GM21367 (cell line): ENCODE data around the gene GALM.
"Not testable (repeated sequence)": the region's sequence is repeated elsewhere in the genome, so short reads cannot be mapped to it uniquely, and the experiment has no call there.

Experiments used
- ATAC-seq: cut with Tn5 transposase; IDR thresholded peaks from one replicate; pipeline ENCODE4 v1.9.1; 2021; ENCODE audit not compliant: unreplicated experiment

The GALM gene

DNA sequence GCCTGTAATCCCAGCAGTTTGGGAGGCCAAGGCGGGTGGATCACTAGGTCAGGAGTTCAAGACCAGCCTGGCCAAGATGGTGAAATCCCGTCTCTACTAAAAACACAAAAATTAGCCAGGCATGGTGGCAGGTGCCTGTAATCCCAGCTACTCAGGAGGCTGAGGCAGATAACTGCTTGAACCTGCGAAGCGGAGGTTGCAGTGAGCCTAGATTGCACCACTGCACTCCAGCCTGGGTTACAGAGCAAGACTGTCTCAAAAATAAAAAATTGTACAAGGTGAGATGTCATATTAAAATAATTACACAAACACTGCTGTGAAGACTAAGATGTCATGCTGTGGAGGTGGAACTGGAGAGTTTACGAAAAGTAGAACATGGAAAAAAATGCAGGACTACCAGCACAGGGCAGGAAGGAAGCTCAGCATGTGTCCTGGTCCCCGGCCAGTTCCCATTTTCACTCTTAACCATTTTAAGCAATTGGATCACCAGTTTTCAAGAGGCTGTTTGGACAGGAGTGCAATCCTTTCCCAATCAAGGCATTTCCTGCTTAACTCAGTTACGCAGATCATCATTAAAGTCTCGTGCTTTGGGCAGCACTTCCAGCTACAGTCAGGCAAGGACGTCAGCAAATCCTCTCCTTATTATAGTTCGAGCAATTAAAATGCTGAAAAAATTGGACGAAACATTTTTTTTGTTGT is 71.2 kb downstream of the GALM start:
- not testable (repeated sequence) for ATAC-seq

DNA sequence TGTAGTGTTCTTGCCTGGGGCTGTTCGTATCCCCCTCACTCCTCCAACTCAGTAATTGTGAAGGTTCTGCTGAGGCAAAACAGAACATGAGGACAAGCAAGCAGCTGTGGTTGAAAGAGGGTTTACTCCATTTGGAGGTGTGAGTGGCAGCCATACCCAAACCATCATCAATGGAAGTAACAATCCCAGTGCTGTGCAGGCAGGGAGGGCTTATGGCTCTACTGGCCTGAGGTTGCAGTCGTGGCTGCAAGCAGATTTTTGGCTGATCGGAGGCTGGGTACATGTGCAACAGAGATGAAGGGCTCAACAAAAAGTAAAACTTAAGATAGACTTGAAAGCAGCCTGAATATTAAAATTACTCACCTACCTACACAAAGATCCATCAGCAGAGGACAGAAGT is 72.0 kb downstream of the GALM start:
- no peak for ATAC-seq

DNA sequence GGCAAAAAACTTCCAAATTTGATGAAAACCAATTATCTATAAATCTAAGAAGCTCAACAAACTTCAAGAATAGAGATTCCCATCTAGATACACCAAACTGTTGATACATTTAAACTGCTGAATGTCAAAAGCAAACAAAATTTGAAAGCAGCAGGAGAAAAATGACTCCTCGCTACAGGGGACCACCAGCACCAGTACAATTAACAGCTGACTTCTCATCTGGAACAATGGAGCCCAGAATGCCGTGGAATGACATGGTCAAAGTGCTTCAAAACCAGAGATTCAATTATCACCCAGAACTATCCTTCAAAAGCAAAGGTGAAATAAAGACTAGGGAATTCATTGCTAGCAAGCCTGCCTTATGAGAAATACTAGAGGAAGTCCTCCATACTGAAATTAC is 73.6 kb downstream of the GALM start:
- ATAC-seq = no peak

DNA sequence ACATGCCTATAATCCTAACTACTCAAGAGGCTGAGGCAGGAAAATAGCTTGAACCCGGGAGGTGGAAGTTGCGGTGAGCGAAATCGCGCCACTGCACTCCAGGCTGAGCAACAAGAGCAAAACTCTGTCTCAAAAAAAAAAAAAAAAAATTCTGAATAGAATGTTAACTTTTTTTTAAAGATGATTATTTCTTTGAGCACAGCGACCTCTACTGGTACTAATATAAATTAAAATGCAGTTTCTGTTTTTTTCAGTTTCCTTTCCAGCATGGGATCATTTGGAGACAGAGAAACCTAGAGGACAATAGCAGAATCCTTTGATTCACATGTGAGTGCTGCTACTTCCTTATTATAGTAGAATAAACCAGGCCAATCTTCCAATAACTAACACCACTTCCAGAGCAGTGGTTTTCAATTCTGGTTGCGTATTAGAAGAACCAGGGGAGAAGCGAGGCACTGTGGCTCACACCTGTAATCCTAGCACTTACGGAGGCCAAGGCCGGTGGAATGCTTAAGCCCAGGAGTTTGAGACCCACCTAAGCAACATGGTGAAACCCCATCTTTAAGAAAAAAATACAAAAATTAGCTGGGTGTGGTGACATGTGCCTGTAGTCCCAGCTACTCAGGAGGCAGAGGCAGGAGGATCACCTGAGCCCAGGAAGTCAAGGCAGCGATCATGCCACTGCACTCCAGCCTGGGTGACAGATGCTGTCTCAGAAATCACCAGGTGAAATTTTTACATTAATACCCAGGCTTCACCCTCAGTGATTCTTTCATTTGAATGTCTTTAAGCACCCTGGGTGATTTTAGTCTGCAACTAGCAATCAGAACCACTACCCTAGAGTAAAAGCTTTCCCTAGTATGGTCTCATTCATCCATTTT is 75.2 kb downstream of the GALM start:
- no peak for ATAC-seq

DNA sequence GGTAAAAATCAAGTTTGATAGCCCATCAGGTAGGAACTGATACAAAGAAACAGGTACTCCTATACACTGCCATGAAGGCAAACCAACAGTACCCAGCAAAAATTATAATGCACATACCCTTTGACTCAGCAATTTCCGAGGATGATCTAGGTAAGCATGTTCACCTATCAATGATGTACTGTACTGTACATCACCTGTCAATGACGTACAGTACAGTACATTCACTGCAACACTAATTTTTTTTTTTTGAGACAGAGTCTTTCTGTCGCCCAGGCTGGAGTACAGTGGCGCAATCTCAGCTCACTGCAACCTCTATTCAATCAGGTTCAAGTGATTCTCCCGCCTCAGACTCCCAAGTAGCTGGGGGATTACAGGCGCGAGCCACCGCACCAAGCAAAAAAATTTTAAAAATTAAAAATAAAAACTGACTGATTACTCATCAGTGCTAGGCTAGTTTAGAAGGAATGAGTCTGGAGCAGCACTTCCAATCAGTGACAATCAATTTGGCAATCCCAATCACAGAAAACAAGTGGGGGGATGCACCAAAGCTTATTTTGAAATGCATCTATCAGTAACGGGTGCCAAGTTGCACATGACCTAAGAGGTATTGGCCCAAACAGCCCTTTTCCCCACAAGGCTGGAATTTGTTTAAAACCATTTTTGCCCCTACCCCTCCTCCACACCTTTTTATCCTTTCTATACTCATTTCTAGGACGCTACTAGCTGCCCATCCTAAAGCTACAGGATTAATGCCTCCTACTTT is 77.1 kb downstream of the GALM start:
- ATAC-seq = no peak

DNA sequence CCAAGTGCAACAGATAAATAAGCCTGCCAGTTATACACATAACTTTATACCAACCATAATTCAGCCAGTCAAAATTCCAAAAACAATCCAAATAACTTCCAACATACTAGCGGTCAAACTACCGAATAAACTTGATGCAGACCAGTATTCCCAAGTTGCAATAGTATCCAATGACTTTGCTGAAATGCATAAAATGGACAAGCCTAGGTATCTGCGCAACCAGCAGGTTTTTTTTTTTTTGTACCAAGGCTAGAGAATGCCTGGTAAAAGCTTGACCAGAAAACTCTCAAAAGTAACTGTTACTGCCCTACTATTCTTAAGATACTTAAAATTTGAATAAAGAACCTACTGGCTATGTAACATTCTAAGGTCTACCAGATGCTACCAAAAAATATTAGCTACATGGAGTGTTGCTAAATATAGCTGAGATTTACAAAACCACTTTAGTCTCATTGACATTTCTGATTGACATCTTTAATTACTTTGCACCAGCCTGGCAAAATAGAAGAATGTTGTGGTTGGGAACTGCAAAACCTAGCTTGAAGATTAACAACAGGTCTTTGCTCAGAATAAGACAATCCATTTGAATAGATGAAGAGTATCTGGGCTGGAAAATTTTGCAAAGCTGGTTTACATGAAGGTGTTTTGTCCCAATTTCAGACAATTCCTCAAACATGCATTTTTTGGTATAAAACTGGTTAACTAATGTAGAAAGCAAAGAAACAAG is 77.9 kb downstream of the GALM start:
- ATAC-seq = no peak

DNA sequence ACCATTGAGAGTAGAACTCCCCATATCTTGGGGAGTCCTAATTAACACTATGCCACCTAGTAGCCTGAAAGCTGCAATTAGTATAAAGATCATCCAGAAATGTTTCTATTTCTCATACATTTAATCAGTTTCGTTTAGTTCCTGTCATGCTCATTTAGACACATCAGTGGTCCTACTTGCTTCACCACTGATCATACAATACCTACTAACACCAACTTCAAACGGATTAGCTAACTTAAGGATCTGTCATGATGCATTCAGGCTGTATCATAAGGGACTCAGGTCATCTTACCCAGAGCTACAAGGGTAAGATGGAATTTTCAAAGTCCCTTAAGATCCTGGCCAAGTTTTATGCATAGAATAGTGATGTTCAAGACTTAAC is 78.5 kb downstream of the GALM start:
- no peak for ATAC-seq

DNA sequence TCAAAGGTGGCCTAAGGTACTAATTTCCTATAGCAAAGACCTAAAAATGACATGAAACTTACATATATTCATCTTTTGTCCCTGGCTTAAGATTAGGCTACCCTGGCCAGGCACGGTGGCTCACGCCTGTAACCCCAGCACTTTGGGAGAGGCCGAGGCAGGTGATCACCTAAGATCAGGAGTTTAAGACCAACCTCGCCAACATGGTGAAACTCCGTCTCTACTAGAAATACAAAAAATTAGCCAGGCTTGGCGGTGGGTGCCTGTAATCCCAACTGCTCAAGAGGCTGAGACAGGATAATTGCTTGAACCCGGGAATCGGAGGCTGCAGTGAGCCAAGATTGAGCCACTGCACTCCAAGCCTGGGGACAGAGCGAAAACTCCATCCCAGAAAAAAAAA is 79.4 kb downstream of the GALM start:
- no peak for ATAC-seq

DNA sequence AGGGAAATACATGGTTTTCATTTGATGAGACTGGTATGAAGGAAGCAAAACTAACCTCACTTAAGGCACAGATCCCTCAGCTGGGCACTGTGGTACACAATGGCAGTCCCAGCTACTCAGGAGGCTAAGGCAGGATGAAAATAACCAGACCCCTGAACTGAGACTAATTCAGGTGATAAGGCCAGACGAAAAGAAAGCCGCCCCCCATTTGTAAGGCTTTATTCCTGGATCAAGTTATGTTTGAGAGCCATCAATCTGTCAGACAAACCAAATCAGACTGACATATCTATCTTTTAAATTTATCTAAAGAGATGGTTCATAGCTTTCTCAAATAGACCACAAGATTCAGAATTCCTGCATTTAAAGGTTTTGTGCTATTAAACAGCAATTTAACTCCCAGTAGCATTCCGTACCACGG is 81.1 kb downstream of the GALM start:
- ATAC-seq = no peak

DNA sequence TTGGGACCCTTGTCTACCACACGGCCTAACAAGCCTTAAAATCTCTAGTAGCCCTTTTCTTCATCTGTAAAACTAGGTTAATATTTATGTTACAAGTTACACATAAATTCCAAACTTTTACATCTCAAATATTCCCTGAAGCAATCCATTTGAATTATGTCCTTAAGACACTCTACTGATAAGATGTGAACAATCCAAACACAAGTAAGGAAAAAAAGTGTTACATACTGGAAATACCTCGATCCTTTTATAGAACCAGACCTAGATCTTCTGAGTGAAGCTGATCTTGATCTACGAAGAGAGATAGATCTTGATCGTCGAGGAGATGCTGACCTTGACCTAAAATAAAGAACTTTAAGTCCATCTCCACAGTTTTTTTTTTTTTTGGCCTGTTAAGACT is 81.9 kb downstream of the GALM start:
- no peak for ATAC-seq

DNA sequence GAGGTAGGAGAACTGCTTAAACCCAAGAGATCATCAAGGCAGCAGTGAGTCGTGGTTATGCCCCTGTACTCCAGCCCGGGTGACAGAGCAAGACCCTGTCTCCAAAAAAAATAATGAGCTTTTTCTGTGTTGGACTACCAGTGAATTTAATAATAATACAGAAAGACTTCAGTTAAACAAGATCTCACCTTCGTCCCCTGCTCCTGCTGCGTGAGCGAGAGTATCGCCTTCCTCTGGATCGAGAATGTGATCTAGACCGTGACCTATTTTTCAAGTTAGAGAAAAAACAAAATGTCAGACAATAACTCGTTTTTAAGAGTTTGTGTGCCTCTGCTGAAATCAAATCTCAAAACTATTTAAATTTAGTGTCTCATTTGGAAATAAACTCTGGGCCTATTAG is 82.5 kb downstream of the GALM start:
- no peak for ATAC-seq

DNA sequence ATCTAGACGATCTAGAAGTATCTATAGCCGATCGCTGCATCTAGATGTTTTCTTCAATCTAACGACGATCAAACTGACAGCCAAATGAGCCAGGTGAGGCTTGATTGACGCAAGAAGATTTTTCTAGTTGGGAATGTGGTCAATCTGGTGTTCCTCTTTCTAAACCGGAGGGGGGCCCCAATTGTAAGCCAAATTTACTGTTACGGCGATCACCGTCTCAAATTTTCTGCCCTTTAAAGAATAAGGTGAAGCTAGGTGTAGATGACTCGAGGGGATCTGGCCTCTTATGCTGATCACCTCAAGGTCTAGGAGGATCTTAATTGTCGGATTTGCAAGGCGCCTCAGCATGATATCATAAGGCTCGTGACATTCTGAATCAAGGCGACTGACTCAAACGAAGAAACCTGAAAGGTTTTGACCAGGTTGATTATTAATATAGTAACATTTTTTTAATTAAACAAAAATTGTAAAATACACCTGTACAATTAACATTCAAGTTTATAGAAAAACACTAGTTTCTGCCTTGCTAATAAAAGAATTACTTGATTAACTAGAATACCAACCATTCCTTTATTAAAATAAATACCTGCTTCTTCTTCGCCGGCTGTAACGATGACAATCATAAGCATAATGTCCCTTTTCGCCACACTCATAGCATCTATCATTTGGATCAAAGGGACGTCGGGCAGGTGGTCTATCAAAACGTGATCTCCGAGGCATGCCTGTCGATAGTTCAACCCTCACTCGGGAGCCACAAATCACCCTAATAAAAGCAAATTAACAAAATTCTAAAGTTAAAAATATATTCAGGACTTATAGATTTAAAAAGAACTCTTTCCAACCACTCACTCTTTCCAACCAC is 83.3 kb downstream of the GALM start:
- no peak for ATAC-seq

DNA sequence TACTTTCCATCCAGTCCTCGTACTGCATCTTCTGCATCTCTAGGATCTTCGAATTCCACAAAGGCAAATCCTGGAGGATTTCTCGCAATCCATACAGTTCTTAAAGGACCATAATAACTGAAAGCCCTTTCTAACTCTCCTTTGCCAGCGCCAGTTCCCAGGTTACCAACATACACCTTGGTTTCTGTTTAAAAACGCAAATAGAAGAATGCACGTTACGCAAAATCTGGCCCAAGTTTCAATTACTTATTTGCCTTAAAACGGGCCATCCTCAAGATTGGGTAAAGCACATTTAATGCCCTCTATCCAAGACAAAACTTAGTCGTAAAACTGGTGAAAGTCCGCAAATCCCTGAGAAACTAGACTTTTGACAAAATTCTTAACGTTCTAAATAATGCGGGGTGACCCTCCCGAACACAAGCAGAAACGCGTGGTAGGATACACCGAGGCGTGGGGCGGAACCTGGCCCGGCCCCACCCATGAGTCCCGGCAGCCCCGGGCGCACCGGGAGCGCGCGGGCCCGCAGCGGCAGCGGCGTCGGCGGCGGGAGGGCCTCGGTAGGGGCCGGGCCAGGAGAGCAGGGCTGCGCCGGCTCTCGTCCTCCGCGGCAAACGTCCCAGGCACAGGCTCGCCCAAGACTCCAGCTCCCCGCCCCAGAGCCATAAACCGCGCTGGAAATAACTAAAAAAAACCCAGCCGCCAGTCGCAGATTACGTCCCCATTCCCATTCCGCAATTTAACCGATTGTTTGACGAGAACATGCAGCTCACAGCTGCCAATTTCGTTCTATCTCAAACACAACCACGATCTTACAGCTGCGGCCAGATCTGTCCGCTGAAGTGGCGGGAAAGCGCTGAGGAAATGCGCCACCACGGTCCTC is 84.3 kb downstream of the GALM start:
- ATAC-seq = peak; percentile 45

DNA sequence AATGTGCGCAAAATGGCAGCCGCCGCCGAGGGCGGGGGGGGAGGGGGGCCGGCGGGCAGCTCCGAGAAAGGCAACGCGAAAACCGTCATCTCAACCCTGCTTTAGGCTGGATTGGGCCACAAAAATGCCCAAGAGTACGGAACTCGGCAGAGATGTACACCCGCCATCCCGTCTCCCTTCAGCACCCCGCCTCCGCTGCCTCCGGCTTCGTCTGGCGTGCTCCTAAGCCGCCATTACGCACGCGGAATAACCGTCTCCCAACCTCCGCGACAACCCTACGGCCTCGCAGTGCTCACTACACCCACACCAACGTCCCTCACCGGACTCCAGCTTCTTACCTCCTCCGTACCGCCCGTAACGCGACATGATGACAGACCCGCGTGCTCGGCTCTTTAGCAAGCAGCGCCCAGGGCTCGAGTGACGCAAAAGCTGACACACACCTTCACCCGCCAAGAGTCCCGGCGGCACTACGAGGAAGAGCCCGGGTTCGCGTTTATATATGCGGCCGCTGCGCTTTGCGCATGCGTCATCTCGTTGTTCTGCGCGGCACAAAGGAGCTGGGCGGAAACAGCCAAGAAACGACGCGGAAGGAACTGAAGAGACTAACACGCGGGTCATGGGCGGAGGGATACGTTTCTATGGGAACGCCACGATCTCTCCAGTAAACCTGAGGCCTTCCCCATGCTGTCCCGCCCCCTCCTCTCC is 85.1 kb downstream of the GALM start, which contains the start of gene SRSF7:
SRSF7 (minus strand) TSS at position 471 of the 705 bp plus-strand sequence; CDS start at position 366, 105 bp downstream.
- ATAC-seq = peak; percentile 61

DNA sequence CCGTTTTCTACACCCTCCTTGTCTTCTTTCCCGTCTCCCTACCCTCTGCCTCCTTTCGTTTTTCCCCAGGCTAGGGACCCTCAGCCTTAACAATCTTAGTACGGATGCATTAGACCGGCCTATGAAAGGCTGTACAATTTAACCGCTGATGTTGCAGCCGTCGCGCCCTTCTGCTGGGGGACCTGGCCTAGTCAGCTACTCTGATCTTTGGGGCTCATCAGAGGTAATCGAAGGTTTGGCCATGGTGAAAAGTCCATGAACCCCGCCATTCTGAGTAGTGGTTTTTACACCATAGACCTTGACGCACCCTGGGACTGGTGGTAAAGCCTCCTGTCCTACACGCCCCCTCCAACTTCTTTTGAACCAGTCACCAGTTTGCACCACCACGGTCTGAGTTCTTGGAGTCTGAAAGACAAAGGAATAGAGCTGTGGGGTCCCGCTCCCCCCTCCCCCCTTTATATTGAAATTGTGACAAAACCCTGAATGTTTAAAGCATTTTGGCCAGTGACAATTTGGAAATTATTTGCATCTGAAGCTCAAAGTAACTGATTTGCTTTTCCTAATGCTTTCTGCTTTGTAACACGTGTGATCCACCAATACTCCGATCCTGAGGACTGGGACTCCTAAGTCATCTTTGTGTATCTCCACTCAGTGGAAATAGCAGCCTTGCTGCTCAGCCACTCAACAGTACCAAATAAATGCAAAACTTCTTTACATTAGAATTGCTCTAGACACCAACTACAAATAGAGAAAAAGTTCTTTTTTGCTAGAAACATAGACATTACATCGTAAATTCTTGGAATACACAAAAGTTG is 85.9 kb downstream of the GALM start:
- peak; percentile 10 for ATAC-seq

DNA sequence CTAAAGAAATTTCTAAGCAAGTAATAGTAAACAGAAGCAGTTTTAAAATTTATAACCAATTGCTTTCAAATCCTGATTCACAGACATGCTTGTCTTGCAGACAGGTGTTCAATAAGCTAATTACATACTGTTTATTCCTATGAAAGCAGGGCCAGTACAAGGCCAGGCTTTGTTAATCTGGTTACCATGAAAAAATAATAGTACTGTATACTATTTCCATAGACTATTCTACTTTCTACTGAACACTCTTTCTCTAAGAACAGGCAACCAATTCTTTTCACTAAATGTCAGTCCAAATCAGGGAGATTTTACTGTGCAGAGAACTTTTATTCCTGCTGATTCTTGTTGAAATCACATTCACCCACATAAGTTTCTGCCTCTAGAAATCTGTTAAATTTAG is 88.1 kb downstream of the GALM start:
- no peak for ATAC-seq

DNA sequence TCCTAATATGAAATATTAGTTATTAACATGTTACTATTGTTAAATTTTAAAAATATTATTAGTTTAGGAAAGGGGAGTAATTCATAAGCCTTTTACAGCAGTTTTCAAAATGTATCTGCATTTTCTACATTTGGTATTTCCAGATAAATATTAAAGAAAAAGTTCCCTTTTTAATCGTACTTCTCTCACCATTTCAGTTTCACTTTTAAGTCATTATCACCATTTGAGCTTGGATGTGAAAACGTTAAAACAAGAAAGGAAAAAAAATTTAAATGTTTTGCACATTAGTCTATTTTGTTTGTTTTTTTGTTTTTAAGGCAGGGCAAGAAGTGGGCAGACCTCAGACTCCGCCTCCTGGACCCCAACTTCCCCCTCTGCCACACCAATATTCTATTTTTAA is 88.6 kb downstream of the GALM start:
- no peak for ATAC-seq

DNA sequence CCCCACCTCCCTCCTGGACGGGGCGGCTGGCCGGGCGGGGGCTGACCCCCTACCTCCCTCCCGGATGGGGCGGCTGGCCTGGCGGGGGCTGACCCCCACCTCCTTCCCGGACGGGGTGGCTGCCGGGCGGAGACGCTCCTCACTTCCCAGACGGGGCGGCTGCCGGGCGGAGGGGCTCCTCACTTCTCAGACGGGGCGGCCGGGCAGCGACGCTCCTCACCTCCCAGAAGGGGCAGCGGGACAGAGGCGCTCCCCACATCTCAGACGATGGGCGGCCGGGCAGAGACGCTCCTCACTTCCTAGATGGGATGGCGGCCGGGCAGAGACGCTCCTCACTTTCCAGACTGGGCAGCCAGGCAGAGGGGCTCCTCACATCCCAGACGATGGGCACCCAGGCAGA is 90.0 kb downstream of the GALM start:
- not testable (repeated sequence) for ATAC-seq
